ENCODE data around the gene CDKL1. TPM values are rescaled to one million over a fixed set of nuclear protein-coding genes. Genes with fewer than 3 reads are reported as not detected.

Gene CDKL1
- total RNA-seq, 1 donor from 2014 or later = 15.7 TPM

GRCh38 chr14:50311972-50312733 lies 84.5 kb downstream of the CDKL1 start, which contains the start of the genes DMAC2L and L2HGDH:
Gene DMAC2L (plus strand): TSS chr14:50312324. CDS start chr14:50321488, 9,164 bp downstream.
Gene L2HGDH (minus strand): TSS chr14:50312229. CDS start chr14:50312150, 79 bp downstream.
- peak within 1 kb of the TSS; percentile 89 for H3K4me3 Mint-ChIP-seq (ENCODE audit: unreplicated experiment)

GRCh38 chr14:50311337-50311971 lies 85.2 kb downstream of the CDKL1 start:
- Mint-ChIP-seq H3K36me3 (ENCODE audit: low read depth) (peaks cover 2% of the 10 kb centered on the region), H3K4me1 (ENCODE audit: low read depth) (peaks cover 23% of the 10 kb centered on the region), H3K27me3 (ENCODE audit: low read depth) (no peaks in the 10 kb centered on the region), H3K4me3 (ENCODE audit: unreplicated experiment) (peak overlapping the region; percentile 89), H3K27ac (ENCODE audit: unreplicated experiment) (peak overlapping the region; percentile 99), H3K9me3 (ENCODE audit: low read depth) (peaks cover 5% of the 10 kb centered on the region)
- TF ChIP-seq CTCF (IDR thresholded peaks at IDR 0.05) = no peak
- no peak for DNase-seq (ENCODE audit: low spot score)

More at GRCh38 chr14:50311972-50312733, 84.5 kb downstream of the CDKL1 start, which contains the start of the genes DMAC2L and L2HGDH:
- peaks cover 23% of the 10 kb centered on the region for H3K4me1 Mint-ChIP-seq (ENCODE audit: low read depth)
- peaks cover 9% of the 10 kb centered on the region for H3K9me3 Mint-ChIP-seq (ENCODE audit: low read depth)
- H3K36me3 Mint-ChIP-seq (ENCODE audit: low read depth) = peaks cover 6% of the 10 kb centered on the region
- peak; percentile 96 for DNase-seq (ENCODE audit: low spot score)
- peak within 1 kb of the TSS; percentile 99 for H3K27ac Mint-ChIP-seq (ENCODE audit: unreplicated experiment)
- TF ChIP-seq CTCF (IDR thresholded peaks at IDR 0.05) = peak; percentile 71
- no peaks in the 10 kb centered on the region for H3K27me3 Mint-ChIP-seq (ENCODE audit: low read depth)

GRCh38 chr14:50310445-50310844 lies 86.2 kb downstream of the CDKL1 start:
- no peak overlapping the region for H3K4me3 Mint-ChIP-seq (ENCODE audit: unreplicated experiment)
- peaks cover 23% of the 10 kb centered on the region for H3K4me1 Mint-ChIP-seq (ENCODE audit: low read depth)
- no peak for TF ChIP-seq CTCF (IDR thresholded peaks at IDR 0.05)
- H3K27ac Mint-ChIP-seq (ENCODE audit: unreplicated experiment) = no peak overlapping the region
- H3K36me3 Mint-ChIP-seq (ENCODE audit: low read depth) = no peaks in the 10 kb centered on the region
- no peaks in the 10 kb centered on the region for H3K27me3 Mint-ChIP-seq (ENCODE audit: low read depth)
- H3K9me3 Mint-ChIP-seq (ENCODE audit: low read depth) = no peaks in the 10 kb centered on the region
- DNase-seq (ENCODE audit: low spot score) = no peak

- Mint-ChIP-seq H3K27me3 (ENCODE audit: low read depth) (no peaks in the 10 kb centered on the region), H3K4me3 (ENCODE audit: unreplicated experiment) (no peak overlapping the region), H3K27ac (ENCODE audit: unreplicated experiment) (no peak overlapping the region), H3K9me3 (ENCODE audit: low read depth) (no peaks in the 10 kb centered on the region), H3K4me1 (ENCODE audit: low read depth) (peaks cover 19% of the 10 kb centered on the region), H3K36me3 (ENCODE audit: low read depth) (no peaks in the 10 kb centered on the region)
- no peak for DNase-seq (ENCODE audit: low spot score)
- TF ChIP-seq CTCF (IDR thresholded peaks at IDR 0.05) = no peak
Measured at GRCh38 chr14:50308363-50308915, 88.2 kb downstream of the CDKL1 start.

Data from chondrocyte (in vitro differentiated cells).